ENCODE data around the gene GPR39.

- TF ChIP-seq PPARA (CRISPR knock-in tag; IDR thresholded peaks at IDR 0.05; ENCODE audit: borderline replicate concordance) (no peak), PATZ1 (CRISPR knock-in tag; IDR thresholded peaks at IDR 0.05; ENCODE audit: borderline replicate concordance) (no peak), BACH2 (CRISPR knock-in tag; IDR thresholded peaks at IDR 0.05; ENCODE audit: borderline replicate concordance) (no peak), CSRNP3 (CRISPR knock-in tag; IDR thresholded peaks at IDR 0.05) (no peak), RARB (CRISPR knock-in tag; IDR thresholded peaks at IDR 0.05) (no peak), OSR1 (CRISPR knock-in tag; IDR thresholded peaks at IDR 0.05) (no peak), TOX (CRISPR knock-in tag; IDR thresholded peaks at IDR 0.05; ENCODE audit: borderline replicate concordance) (no peak), ZNF565 (CRISPR knock-in tag; conservative IDR thresholded peaks at IDR 0.05; ENCODE audit: low read depth) (no peak), ZC3H10 (CRISPR knock-in tag; IDR thresholded peaks at IDR 0.05) (no peak), ZFP30 (CRISPR knock-in tag; IDR thresholded peaks at IDR 0.05) (no peak)
These were observed 66.2 kb downstream of the GPR39 start for GRCh38 chr2:132482821-132483220.
